Mesothelial cell of epicardium (in vitro differentiated cells): ENCODE data around the gene CATSPER1. TPM values are rescaled to one million over a fixed set of nuclear protein-coding genes. Genes with fewer than 3 reads are reported as not detected.

ENCODE experiments used
- DNase-seq, 2 experiments: peaks; one replicate each; pipeline ENCODE4 v3.0.0; 2021; ENCODE audit warnings: low spot score in 2 of 2; ENCODE audit not compliant: unreplicated experiment in 2 of 2
- H3K27ac Mint-ChIP-seq: 2 replicates; pipeline ENCODE4 v1.8.0; 2021; ENCODE audit warnings: mixed read lengths
- H3K27me3 Mint-ChIP-seq: 2 replicates; pipeline ENCODE4 v1.8.0; 2021; ENCODE audit warnings: low read depth, mixed read lengths
- H3K36me3 Mint-ChIP-seq: 2 replicates; pipeline ENCODE4 v1.8.0; 2021; ENCODE audit warnings: mixed read lengths
- H3K4me1 Mint-ChIP-seq: 2 replicates; pipeline ENCODE4 v1.8.0; 2021; ENCODE audit warnings: mixed read lengths
- H3K4me3 Mint-ChIP-seq: 2 replicates; pipeline ENCODE4 v1.8.0; 2021; ENCODE audit warnings: mild to moderate bottlenecking, moderate library complexity, mixed read lengths
- H3K9me3 Mint-ChIP-seq: 2 replicates; pipeline ENCODE4 v1.8.0; 2021; ENCODE audit warnings: mixed read lengths
- CTCF ChIP-seq: fragments of 200-600 bp; sonication (generic); IDR thresholded peaks from one replicate; pipeline ENCODE4 v1.5.0; 2021; ENCODE audit warnings: antibody characterized with exemption; ENCODE audit not compliant: unreplicated experiment
- total RNA-seq: library from RNA; stranded (reverse); gene quantifications from 3 replicates; pipeline ENCODE4 v1.2.1, GENCODE V29; 2021

CATSPER1 gene
- total RNA-seq, 1 donor from 2014 or later: not detected

DNA sequence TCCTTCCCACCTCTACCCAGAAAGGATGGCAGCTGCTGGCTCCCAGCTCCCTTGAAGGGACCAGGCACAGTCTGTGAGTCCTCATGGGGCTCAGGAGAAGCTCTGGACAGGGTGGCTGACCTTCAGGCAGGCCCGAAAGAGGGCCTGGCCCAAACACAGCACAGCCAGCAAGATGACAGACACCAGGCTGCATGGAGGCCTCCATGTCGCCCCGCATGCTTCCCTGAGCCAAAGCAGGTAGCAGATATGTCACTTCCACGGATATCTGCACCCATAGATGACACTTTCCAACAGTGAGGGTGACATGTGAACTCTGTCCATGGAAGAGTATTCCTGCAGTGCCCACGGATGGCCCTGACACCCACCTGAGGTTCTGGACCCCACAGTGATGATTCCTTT is 42.7 kb downstream of the CATSPER1 start:
- H3K4me3 Mint-ChIP-seq: no peak overlapping the region
- TF ChIP-seq CTCF: no peak
- H3K9me3 Mint-ChIP-seq: no peaks in the 10 kb centered on the region
- H3K27me3 Mint-ChIP-seq: no peaks in the 10 kb centered on the region
- peaks cover 10% of the 10 kb centered on the region for H3K36me3 Mint-ChIP-seq
- no peak overlapping the region for H3K27ac Mint-ChIP-seq
- H3K4me1 Mint-ChIP-seq: no peaks in the 10 kb centered on the region
- DNase-seq: no peak

DNA sequence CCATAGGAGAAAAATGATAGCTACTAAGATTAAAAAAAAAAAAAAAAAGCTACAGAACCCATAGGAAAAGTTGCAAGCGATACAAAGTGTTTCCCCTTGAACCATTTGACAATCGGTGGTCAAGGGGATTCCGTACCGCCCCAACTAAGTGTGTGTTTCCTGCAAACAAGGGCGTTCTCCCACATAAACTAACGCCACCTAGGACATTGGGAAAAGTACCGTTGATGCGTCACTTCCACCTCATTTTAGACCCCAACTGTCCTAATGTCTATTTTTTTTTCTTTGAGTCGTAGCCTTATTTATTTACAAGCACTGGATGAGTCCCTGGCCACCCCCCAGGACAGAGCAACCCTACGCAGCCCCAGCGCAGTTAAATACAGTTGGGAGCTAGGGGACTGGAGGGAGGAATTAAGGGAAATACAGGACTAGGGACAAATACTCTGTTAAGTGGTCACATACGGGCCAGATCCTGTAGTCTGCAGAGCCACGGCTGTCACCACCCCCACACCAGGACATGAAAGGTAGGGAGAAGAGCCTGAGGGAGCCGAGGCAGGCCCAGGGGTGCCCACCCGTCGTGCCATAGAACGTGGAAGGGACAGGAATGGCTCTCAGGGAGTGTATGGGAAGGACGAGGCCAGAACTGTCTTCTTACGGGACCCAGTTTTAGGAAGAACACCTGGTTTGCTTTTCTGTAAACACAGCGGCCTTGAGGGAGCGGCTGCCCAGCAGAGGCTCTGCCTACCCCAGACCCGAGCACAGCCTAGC is 43.3 kb downstream of the CATSPER1 start:
- Mint-ChIP-seq H3K27me3 (no peaks in the 10 kb centered on the region), H3K36me3 (peaks cover 10% of the 10 kb centered on the region), H3K4me3 (no peak overlapping the region), H3K4me1 (no peaks in the 10 kb centered on the region), H3K9me3 (no peaks in the 10 kb centered on the region), H3K27ac (no peak overlapping the region)
- peak; percentile 5 for TF ChIP-seq CTCF
- no peak for DNase-seq

DNA sequence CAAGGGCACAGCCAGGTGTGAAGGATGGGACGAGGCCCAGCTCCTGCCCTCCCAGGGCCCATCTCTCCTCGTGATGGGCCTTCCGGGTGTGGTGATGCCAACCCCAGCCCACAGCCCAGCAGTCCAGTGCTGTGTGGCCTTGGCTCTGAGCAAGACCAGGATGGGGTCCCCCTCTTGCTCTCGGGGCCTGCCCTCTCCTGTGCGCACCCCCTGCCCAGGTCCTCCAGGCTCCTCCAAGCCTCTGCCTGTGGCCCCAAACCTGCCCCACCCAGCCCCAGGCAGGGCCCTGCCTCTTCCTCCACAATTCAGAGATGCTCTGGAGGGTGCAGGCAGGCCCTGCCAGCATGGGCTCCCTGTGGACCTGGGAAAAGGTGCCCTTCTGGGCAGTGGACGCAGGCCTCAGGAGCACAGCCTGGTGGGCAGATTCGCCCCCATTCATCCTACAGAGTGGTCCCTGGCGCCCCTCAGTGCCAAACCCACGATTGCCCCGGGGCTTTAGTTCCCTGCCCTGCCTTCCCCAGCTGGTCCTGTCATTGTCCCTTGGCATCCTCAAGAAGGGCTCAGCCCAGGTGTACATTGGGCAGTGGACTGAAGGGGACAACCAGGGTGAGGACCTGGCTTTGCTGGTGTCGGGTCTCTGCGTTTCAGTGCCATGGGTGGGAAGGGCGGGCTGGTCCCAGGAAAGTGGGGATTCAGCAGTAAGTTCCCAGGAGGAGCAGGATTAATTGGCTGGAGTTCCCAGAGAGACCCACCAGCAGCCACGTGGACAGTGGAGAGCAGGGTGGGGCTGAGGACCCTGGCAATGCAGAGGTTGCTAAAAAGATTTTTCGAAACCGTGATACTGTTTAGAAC is 44.1 kb downstream of the CATSPER1 start:
- peak; percentile 19 for TF ChIP-seq CTCF
- Mint-ChIP-seq H3K36me3 (peaks cover 10% of the 10 kb centered on the region), H3K4me1 (no peaks in the 10 kb centered on the region), H3K27ac (no peak overlapping the region), H3K27me3 (no peaks in the 10 kb centered on the region), H3K4me3 (no peak overlapping the region), H3K9me3 (no peaks in the 10 kb centered on the region)
- no peak for DNase-seq

DNA sequence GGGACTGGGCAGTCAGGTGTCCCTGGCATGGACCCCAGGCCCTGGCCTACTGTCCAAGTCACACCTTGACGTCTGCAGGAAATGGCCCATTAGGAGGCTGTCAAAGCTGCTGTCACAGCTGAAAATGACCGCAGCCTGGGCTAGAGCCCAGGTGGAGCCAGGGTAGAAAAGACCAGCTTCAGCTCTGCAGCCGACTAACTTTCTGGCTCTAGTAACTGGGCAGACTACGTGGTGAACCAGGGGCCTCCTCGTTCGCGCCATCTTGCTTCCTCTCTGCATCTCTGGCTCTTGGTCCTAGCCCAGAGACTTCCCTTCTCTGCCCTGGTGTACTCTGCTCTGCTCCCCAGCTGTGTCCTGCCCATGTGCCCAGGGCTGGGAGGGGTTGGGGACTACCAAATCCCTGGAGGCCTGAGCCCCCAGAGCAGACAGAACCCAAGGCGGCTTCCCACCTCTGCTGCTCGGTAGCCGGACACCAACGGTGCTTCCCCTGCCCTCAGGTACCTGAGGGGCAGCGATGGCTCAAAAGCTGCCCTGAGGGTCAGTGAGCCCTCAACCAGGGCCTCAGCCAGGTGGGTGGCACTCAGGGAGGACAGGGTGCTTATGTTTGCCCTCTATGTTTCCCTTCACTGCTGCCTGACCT is 45.1 kb downstream of the CATSPER1 start:
- DNase-seq: no peak
- H3K27me3 Mint-ChIP-seq: no peaks in the 10 kb centered on the region

More for the DNA sequence above, 45.1 kb downstream of the CATSPER1 start:
- Mint-ChIP-seq H3K27ac (no peak overlapping the region), H3K9me3 (no peaks in the 10 kb centered on the region), H3K4me3 (no peak overlapping the region), H3K36me3 (peaks cover 11% of the 10 kb centered on the region), H3K4me1 (no peaks in the 10 kb centered on the region)
- TF ChIP-seq CTCF: no peak
